HG03135 (cell line): ENCODE measurements around the gene PHLPP2.

Source experiments
- ATAC-seq: cut with Tn5 transposase; IDR thresholded peaks from one replicate; pipeline ENCODE4 v1.9.1; 2021; ENCODE audit warnings: mild to moderate bottlenecking, moderate library complexity; ENCODE audit not compliant: unreplicated experiment

Gene PHLPP2

GRCh38 chr16:71724320-71724751 lies at the start of gene PHLPP2:
TSS of gene PHLPP2 (minus strand) at chr16:71724701. CDS start at chr16:71714795, 9,906 bp downstream.
- ATAC-seq: no peak

GRCh38 chr16:71771571-71771970 lies 47.1 kb upstream of the PHLPP2 start:
- ATAC-seq: no peak

GRCh38 chr16:71769222-71769621 lies 44.7 kb upstream of the PHLPP2 start:
- no peak for ATAC-seq

GRCh38 chr16:71767060-71767900 lies 42.8 kb upstream of the PHLPP2 start:
- no peak for ATAC-seq

GRCh38 chr16:71762186-71762585 lies 37.7 kb upstream of the PHLPP2 start:
- no peak for ATAC-seq

GRCh38 chr16:71761097-71761496 lies 36.6 kb upstream of the PHLPP2 start:
- ATAC-seq: no peak

- ATAC-seq: no peak
Observed at GRCh38 chr16:71758293-71758760, 33.8 kb upstream of the PHLPP2 start.

GRCh38 chr16:71754652-71755051 lies 30.2 kb upstream of the PHLPP2 start:
- ATAC-seq: no peak

- ATAC-seq: no peak
Observed at GRCh38 chr16:71754108-71754507, 29.6 kb upstream of the PHLPP2 start.

- ATAC-seq: no peak
Observed at GRCh38 chr16:71748226-71748625, 23.7 kb upstream of the PHLPP2 start.

- no peak for ATAC-seq
Observed at GRCh38 chr16:71746442-71747046, 22.0 kb upstream of the PHLPP2 start.

GRCh38 chr16:71738855-71739254 lies 14.4 kb upstream of the PHLPP2 start:
- ATAC-seq: no peak

GRCh38 chr16:71737501-71737900 lies 13.0 kb upstream of the PHLPP2 start:
- no peak for ATAC-seq

- no peak for ATAC-seq
Observed at GRCh38 chr16:71734511-71734910, 10.0 kb upstream of the PHLPP2 start.

GRCh38 chr16:71732587-71732986 lies 8.1 kb upstream of the PHLPP2 start:
- ATAC-seq: no peak

GRCh38 chr16:71727551-71728324 lies 3.2 kb upstream of the PHLPP2 start:
- ATAC-seq: no peak

- no peak for ATAC-seq
Observed at GRCh38 chr16:71726476-71727315, 2.2 kb upstream of the PHLPP2 start.

GRCh38 chr16:71723537-71724319 lies 773 bp downstream of the PHLPP2 start:
- peak; percentile 66 for ATAC-seq

GRCh38 chr16:71722801-71723536 lies 1.5 kb downstream of the PHLPP2 start:
- peak; percentile 40 for ATAC-seq
